Right ventricle myocardium inferior (tissue), 1 donor: ENCODE data around the gene RAB44. TPM values are rescaled to one million over a fixed set of nuclear protein-coding genes. Genes with fewer than 3 reads are reported as not detected.
"Not testable (repeated sequence)": the region's sequence is repeated elsewhere in the genome, so short reads cannot be mapped to it uniquely, and the experiment has no call there.

Experiments used
- ATAC-seq: fragments of 200-7000 bp; cut with Tn5 transposase; one replicate; pipeline ENCODE4 v1.9.1; 2020; ENCODE audit warnings: mild to moderate bottlenecking, moderate library complexity
- DNase-seq: peaks from one replicate; pipeline ENCODE4 v3.0.0; 2021; ENCODE audit errors: missing footprints
- intact Hi-C: fragments of 100-400 bp; cut with DNase I; formaldehyde crosslinking; loops from one replicate; pipeline ENCODE4 v1.11.0; 2022
- total RNA-seq: library from RNA; stranded (reverse); fragmentation: NEBNext Ultra II Directional; extraction: Animal tissue kit (Norgen Biotek cat#: 25700); gene quantifications from one replicate; pipeline ENCODE4 v1.2.1, GENCODE V29; 2021
- donor health status: DM: no; HTN: yes; CAD: no; lungs with severe emphysema.

Gene RAB44
- total RNA-seq, 1 donor from 2014 or later = 0.08 TPM

DNA sequence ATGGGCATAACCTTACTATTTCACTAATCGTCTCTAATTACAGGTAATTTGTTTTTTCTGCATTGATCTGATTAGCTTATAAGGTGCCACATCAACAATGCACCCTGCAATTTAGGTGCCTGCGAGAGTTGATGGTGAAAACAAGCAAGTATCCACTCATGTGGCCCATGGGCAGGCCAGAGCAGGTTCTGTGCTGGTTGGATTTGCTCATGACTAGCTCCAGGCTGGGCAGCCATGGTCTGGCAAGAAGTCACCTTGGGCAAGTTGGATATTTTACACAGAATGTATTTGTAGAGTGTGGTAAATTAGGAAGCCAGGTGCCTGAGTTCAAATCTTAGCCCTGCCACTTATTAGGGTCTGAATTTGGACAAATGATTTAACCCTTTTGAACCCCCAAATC lies 25.3 kb downstream of the RAB44 start:
- DNase-seq = no peak
- ATAC-seq = no peak
- intact Hi-C loops = no loop called here

DNA sequence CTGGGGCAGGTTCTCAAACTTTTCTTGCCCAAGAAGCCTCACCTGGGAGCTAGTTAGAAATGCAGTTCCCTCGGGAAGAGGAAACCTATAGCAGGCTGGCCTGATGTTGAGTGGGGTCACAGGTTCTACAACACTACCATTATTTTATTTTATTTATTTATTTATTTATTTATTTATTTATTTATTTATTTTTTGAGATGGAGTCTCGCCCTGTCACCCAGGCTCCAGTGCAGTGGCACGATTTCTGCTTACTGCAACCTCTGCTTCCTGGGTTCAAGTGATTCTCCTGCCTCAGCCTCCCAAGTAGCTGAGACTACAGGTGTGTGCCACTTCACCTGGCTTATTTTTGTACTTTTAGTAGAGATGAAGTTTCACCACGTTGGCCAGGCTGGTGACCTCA lies 26.4 kb downstream of the RAB44 start:
- ATAC-seq, DNase-seq: not testable (repeated sequence)
- intact Hi-C loops = loop anchor here (2.0 kb wide), 2 partner anchors 101 to 109 kb away; no protein-coding TSS in a partner anchor

DNA sequence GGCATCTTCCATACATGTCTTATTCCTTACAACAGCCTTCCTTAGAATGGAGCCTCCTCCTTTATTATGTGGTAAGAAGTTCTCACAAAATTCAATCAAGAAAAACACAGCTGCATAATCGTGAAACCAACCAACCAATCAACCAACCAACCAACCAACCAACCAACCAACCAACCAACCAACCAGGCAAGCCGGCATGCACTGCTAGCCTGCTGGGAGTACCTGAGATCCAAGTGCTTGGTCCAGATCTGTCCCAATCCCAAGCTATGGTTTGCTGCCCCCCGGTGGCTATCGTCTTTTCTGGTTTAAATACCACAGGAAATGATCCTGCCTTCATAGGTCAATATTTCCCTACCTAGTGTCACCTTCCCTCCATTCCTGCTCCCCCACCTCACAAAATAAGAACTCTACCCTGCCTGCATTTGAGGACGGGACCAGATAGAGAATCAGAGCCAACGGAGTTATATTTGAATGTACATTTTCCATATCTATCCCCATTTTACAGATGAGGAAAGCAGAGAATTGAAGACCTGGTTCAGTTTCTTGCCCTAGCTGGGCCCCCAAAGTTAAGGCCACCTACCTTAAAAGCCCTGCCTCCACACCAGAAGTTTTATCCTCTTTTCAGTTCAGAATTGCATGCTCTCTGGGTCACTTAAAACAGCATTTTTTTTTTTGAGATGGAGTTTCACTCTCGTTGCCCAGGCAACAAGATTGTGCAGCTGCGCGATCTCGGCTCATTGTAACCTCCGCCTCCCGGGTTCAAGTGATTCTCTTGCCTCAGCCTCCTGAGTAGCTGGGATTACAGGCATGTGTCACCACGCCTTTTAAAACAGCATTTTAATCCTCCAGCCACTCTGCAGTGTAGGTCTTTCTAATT lies 27.1 kb downstream of the RAB44 start:
- DNase-seq = no peak
- intact Hi-C loops = loop anchor here (2.0 kb wide), 2 partner anchors 102 to 110 kb away; no protein-coding TSS in a partner anchor
- peak; percentile 64 for ATAC-seq

DNA sequence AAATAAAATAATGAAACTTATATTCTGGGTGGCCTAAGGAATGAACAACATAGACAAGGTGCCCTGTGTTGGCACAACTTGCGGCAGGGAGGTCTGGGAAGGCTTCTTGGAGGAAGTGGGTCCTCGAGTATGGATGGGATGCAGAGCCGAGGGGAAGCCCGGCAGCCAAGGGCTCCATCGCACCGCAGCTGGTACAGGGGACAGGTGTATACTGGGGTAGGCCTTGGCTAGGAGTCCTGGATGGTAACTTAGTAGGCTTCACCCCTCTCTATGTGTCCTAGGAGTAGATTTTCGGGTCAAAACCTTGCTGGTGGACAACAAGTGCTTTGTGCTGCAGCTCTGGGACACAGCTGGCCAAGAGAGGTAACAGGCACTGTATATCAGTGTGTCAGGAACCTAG lies 28.0 kb downstream of the RAB44 start:
- no peak for ATAC-seq
- no peak for DNase-seq
- intact Hi-C loops = loop anchor here (2.0 kb wide), 2 partner anchors 103 to 111 kb away; no protein-coding TSS in a partner anchor

DNA sequence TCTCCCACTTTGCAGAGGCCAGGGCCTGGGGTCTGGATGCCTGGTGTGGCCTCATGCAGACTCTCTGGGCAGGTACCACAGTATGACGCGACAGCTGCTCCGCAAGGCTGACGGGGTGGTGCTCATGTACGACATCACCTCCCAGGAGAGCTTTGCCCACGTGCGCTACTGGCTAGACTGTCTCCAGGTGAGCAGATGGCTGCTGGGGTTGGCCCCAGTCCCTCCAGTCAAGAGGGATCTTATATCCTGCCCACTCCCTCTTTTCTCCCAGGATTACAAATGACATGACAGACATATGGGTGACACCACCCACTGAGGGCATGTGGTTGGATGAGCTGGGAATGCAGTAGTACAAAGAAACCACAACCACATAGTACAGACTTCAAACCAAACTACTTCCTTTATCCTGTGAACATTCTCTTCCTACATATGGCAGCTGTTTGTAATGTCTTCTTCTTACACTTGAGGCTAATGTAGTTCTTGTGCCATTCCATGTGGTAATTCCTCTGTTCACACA lies 29.9 kb downstream of the RAB44 start:
- ATAC-seq = peak; percentile 23
- DNase-seq = no peak
- intact Hi-C loops = no loop called here

DNA sequence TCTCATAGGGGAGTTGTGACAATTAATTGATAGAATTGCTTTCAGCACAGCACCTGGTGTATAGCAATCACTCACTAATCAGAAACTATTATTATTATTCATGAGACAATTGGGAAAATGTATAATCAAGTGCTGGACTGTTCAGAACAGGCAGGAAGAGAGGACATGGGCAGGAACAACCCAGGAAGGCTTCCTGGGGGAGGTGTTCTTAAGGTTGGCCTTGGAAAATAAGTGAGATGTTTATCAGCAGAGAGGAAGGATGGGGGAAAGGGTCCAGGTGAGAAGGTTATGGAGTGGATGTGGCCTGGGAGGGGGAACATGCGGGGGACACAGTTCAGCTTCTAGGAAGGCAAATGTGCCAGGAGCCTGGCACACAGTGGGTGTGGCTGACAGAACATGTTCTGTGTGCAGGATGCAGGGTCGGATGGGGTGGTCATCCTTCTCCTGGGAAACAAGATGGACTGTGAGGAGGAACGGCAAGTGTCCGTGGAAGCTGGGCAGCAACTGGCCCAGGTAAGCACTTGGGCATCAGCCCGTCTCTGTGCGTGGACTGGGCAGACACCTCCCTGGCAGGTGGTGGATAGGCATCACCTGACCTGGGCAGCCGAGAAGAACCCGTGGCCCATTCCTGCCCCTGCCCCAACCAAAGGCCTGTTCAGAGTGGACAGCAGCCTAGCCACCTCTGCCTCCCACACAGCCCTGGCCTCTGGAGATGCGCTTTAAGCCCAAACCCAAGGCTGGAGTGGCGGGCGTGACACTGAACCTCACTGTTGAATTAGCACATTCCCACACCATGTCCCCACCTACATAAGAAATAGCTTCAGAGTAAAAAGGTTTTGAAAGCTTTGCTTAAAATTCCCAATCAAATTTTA lies 30.9 kb downstream of the RAB44 start:
- DNase-seq = no peak
- intact Hi-C loops = no loop called here
- peak; percentile 24 for ATAC-seq

DNA sequence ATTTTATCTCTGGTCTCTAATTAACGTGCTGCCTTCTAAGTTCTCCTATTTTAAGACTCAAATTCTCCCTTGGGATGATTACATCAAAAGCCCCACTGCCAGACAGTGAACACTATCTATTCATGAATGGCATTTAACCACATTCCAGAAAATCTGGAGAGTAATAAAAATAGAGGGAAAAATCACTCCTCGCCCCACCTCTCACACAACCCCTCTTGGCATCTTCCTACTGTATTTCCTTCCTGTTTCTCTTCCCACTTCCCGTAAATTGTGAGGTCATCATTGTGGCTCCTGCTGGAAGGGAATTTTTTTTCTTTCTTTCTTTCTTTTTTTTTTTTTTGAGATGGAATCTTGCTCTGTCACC lies 31.5 kb downstream of the RAB44 start:
- DNase-seq = no peak
- intact Hi-C loops = no loop called here

DNA sequence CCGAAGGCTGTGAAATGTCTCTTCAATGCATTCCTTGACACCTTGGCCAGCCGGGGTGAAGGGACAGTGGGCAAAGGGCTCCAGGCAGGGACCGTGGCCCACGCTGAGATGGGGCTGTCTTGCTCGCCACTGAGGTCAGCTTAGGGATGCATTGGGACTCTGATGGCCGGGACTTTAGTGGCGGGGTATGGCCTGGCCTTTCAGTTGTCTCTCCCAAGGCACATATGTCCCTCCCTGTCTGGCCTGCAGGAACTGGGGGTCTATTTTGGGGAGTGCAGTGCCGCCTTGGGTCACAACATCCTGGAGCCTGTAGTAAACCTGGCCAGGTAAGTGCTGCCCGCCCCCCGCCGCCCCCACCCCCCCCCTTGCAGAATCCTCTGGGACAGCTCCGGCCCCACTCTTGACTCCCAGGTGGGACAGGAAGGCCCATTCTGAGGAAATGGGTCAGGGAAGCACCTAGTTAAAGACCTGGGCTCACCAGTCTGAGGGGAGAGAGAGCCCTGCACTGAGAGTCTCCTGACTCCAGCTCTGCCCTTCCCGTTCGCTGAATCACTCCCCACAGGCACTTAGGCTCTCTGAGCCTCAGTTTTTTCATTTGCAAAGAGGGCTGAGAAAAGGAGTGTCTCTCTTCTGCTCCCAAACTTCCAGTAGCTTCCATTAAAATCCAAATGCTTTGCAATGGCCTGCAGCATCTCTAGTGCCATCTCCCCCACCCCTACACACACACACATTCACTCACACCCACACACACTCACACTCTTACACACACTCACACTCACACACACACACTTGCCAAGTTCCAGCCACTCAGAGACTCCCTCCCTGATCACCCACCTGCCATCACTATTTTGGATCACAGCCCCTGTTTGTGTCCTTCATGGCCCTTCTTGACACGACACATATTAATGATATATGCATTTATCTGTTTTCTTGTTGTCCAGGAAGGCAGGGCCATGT lies 33.1 kb downstream of the RAB44 start:
- ATAC-seq (no peak), DNase-seq (no peak)
- intact Hi-C loops = no loop called here

More for the DNA sequence above, 31.5 kb downstream of the RAB44 start:
- no peak for ATAC-seq

DNA sequence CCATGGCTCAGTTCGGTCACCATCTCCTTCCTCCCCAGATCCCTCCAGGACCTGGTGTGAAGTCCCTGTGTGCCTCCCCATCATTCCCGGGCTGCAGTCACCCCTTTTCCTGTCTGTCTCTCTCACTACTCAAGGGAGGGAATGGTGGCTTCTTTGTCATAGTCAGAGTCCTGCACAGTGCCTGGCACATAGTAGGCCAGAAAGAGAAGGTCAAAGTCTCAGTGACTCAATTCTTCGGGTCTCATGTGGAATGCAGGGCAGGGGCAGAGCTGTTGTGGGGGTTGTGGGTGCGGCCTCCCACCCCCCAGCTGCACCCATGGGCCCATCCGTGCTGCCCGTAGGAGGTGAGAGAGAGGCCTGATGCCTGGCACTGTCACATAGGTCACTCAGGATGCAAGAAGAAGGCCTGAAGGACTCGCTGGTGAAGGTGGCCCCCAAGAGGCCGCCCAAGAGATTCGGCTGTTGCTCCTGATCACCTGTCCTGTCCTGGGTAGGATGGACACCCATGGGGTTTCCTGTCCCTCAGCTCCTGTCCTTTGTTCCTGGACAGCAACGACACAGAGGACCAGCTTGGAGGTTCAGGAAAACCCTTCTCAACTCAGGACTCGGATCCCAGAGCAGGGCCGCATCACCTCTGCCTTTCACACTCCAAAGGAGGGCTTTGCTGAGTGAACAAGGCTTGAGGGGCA lies 34.1 kb downstream of the RAB44 start:
- intact Hi-C loops = no loop called here
- ATAC-seq (no peak), DNase-seq (no peak)

DNA sequence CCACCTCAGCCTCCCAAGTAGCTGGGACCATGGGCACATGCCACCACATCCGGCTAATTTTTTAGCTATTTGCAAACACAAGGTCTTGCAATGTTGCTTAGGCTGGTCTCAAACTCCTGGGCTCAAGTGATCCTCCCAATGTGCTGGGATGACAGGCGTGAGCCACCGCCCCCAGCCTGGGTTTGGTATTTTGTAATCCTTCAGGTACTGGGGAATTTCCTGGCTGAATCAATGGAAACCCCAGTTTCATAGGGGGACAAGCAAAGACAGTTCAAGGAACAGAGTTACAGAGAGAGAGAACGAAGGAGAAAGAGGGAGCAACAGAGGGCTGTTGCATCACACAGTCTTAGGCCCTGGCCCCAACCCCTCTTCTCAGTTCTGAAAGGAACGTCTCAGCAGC lies 35.7 kb downstream of the RAB44 start:
- no peak for DNase-seq
- intact Hi-C loops = no loop called here
- no peak for ATAC-seq

DNA sequence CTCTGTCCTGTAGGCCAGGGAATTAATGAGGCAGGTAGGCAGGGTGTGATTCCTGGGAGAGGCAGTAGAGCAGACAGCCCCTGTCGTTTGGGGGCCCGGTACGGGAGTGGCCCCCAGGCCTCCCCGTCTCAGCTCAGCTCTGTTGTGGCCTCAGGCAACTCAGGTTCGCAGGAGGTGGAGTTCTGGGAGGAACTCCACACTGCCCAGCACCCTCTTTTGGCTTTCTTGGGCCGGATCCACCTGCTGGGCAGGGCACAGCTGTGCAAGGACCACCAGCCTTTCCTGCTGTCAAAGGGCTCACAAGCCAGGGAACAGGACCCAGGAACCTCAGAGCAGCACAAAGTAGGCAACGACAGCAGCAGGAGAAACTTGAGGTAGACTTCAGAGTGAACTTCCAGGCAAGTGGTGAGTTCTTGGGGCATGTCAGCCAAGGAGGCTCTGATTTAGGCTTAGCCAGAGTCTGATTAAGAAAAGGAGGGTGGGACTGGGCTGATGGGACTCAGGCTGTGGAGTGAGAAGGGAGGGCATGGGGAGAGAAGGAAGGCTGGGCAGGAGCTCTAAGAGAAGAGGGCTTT lies 36.9 kb downstream of the RAB44 start:
- ATAC-seq (no peak), DNase-seq (no peak)
- intact Hi-C loops = loop anchor here (2.0 kb wide), 1 partner anchor 54 kb away; no protein-coding TSS in a partner anchor

DNA sequence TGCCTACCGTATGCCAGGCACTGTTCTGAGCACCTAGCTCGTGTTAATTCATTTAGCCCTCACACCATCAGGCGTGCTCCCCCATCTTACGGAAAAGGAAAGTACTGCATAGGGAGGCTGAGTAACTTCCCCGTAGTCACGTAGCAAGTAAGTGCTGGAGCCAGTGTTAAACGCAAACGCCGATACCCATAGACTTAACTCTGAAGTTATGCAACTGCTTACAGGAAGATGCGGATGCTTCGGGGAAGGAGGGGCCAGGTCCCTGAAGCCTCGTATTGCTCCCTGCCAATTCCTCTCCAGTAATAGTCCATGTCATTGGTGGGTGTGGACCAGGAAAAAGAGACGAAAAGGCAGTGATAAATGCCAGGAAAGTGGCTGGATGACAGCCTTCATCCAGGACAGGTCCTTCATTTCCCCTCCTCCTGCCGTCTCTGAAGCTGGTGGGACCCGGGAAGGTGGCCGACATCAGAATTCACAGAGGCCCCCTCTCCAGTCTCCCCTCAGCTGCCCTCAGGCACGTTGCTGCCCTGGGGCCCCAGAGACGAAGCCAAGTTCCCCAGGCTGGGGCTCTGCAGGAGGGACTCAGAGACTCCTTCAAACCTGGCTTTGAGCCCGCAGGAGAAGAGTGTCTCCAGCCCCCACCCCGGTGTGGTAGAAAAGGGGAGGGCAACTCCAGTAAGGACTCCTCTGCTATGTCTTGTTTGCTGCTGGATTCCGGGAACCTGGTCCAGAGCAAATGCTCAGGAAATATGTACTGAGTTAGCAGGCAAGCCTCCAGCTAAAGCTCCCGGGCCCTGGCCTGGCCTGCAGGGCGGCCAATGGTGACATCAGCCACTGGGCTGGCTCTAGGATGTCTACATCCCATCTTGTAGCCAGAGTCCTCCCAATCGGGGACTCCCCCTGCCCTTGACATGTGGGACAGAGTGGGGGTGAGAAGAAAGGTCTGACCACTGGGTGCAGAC lies 37.8 kb downstream of the RAB44 start:
- ATAC-seq = peak; percentile 92
- intact Hi-C loops = loop anchor here (2.0 kb wide), 1 partner anchor 55 kb away; no protein-coding TSS in a partner anchor

DNA sequence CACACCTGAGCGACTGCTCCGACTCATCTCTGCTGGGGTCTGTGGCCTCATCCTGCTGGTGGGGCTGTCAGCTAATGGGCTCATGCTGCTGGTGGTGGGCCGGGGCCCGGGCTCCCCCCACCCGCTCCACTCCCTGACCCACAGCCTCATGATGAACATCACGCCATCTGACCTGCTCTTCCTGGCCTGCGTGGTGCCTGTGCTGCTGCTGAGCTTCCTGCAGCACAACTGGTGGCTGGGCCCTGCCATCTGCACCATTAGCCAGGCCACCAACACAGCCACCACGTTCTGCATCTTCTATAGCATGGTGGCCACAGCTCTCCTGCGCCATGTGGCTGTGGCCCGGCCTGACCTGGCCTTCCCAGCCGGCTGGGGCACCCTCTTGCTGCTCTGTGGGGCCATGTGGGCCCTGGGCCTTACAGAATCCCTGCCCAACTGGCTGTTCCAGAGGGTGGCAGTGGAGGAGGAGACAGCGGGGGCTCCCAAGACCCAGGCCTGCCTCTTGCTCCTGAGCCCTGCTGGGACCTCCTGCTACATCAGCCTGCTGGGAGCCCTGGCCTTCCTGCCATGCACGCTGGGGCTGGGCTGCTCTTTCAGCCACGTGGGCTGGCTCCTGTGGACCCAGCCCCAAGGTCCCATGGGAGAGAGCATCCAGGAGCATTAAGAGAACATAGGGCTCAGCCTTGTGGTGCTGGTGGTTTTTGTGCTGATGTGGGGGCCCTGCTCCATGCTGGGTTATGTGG lies 39.6 kb downstream of the RAB44 start:
- ATAC-seq = no peak
- no peak for DNase-seq
- intact Hi-C loops = no loop called here

More for the DNA sequence above, 37.8 kb downstream of the RAB44 start:
- peak; percentile 88 for DNase-seq

DNA sequence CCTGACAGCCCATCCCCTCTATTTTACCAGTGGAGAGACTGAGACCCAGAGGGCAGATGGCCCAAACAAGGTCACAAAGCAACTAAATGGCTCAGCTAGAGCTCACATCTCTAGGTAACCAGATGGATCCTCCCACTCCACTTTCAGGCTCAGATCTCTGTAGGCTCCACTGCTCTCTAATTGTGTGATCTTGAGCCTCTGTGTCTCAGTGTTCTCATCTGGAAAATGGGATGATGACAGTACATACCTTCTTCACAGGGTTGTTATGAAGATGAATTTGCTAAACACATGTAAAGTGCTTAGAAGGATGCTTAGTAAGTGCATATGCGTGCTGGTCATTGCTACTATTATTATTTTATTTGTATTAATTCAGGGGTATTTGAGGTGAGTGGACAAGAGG lies 40.5 kb downstream of the RAB44 start:
- DNase-seq (no peak), ATAC-seq (no peak)
- intact Hi-C loops = no loop called here

DNA sequence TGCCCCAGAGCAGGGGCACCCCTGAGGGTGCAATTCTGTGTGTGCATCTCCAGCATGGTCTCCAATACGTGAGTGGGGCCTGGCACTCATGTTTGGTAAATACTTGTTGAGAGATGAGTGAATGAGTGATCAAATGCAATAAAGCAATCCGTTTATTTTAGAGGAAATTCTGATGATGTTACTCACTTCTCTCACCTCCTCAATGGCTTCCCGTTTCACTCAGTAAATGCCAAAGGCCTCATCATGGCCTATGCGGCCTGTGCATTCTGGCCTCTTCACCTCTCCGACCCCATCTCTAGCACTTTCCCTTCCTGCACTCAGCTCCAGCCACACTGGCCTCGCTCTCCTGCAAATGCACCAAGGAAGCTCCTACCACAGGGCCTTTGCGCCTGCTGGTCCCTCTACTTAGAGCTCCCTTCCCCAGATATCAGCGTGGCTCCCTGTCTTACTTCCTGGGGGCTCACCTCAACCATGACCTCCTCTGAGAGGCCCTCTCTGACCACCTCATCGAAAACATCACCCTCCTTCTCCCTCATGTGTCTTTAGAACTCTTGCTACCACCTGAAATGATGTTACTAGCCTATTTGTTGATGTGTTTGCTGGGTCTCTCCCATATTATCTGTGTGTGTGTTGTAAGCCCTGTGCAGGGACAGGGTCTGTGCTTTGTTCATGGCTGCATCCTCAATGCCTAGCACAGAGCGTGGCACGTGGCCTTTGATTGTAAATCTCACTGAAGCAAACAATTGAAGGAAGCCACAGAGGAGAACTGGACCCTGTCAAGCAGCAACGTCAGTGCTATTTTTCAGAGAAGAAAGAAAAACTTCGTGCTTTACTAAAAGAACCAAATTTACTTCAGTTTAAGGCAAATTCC lies 42.6 kb downstream of the RAB44 start:
- ATAC-seq = no peak

More for the DNA sequence above, 42.6 kb downstream of the RAB44 start:
- intact Hi-C loops = no loop called here
- no peak for DNase-seq
